ENCODE data around the gene LRP4.

The LRP4 gene

GRCh38 chr11:46920755-46921154 lies 2.4 kb upstream of the LRP4 start:
- DNase-seq = no peak

GRCh38 chr11:46918788-46919513 lies 601 bp upstream of the LRP4 start:
- no peak for DNase-seq

GRCh38 chr11:46917762-46918082 lies 628 bp downstream of the LRP4 start:
- DNase-seq = no peak

- DNase-seq = no peak
These were observed 1.1 kb downstream of the LRP4 start for GRCh38 chr11:46917109-46917761.

- peak; percentile 38 to 40 for DNase-seq
These were observed 1.9 kb downstream of the LRP4 start for GRCh38 chr11:46916286-46917108.

GRCh38 chr11:46914910-46915309 lies 3.4 kb downstream of the LRP4 start:
- no peak for DNase-seq

- DNase-seq = no peak
These were observed 4.0 kb downstream of the LRP4 start for GRCh38 chr11:46914363-46914762.

GRCh38 chr11:46913484-46913883 lies 4.9 kb downstream of the LRP4 start:
- no peak for DNase-seq

GRCh38 chr11:46912526-46913150 lies 5.7 kb downstream of the LRP4 start:
- DNase-seq = no peak

- no peak for DNase-seq
These were observed 10.7 kb downstream of the LRP4 start for GRCh38 chr11:46907606-46908005.

GRCh38 chr11:46906609-46907041 lies 11.7 kb downstream of the LRP4 start:
- DNase-seq = peak in 1 of 2 donors; percentile 17

GRCh38 chr11:46905806-46906205 lies 12.5 kb downstream of the LRP4 start:
- no peak for DNase-seq

- DNase-seq = no peak
These were observed 14.5 kb downstream of the LRP4 start for GRCh38 chr11:46903846-46904245.

GRCh38 chr11:46902694-46903093 lies 15.7 kb downstream of the LRP4 start:
- DNase-seq = no peak

GRCh38 chr11:46901156-46901555 lies 17.2 kb downstream of the LRP4 start:
- DNase-seq = no peak

GRCh38 chr11:46900091-46900746 lies 18.1 kb downstream of the LRP4 start:
- DNase-seq = no peak

GRCh38 chr11:46899501-46900025 lies 18.8 kb downstream of the LRP4 start:
- no peak for DNase-seq

- DNase-seq = no peak
These were observed 19.8 kb downstream of the LRP4 start for GRCh38 chr11:46898396-46899095.

- peak; percentile 71 to 78 for DNase-seq
These were observed 21.5 kb downstream of the LRP4 start for GRCh38 chr11:46896719-46897406.

GRCh38 chr11:46895821-46896220 lies 22.5 kb downstream of the LRP4 start:
- no peak for DNase-seq

GRCh38 chr11:46894961-46895360 lies 23.4 kb downstream of the LRP4 start:
- DNase-seq = no peak

All from inflammatory macrophage (primary cell).